Amniotic stem cell (primary cell): Measurements from ENCODE around the gene ACTMAP.

Source experiments
- DNase-seq: peaks from one replicate; lab custom pipeline; 2025; lab: John Stamatoyannopoulos, UW

Gene ACTMAP

DNA sequence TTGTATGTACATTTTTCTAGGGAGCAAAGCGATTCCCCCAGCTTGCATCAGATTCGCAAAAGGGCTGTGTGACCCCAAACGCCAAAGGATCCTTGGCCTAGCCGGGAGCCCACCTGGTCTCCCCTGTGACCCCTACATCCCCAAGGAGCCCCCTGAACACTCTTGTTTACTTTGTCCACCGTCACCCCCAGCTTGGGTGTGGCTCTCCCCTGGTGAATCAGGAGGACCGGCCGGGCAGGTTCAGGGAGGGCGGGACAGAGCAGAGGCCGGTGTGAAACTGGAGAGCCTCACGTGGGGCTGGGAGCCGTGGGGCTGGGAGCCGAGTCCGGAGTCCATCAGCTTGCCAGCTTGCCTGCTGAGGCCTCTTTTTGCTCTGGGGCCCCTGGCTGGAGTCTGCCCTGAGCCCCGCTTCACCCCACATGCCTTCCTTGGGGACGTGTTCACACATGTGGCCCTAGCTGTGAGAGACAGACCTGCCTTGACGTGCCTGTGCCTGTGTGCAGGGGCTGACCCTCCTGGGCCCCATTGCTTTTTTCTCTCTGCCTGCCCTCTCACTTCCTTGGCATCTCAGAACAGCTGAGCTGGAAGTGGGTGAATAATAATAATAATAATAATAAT is 31.4 kb downstream of the ACTMAP start:
- peak; percentile 10 for DNase-seq

DNA sequence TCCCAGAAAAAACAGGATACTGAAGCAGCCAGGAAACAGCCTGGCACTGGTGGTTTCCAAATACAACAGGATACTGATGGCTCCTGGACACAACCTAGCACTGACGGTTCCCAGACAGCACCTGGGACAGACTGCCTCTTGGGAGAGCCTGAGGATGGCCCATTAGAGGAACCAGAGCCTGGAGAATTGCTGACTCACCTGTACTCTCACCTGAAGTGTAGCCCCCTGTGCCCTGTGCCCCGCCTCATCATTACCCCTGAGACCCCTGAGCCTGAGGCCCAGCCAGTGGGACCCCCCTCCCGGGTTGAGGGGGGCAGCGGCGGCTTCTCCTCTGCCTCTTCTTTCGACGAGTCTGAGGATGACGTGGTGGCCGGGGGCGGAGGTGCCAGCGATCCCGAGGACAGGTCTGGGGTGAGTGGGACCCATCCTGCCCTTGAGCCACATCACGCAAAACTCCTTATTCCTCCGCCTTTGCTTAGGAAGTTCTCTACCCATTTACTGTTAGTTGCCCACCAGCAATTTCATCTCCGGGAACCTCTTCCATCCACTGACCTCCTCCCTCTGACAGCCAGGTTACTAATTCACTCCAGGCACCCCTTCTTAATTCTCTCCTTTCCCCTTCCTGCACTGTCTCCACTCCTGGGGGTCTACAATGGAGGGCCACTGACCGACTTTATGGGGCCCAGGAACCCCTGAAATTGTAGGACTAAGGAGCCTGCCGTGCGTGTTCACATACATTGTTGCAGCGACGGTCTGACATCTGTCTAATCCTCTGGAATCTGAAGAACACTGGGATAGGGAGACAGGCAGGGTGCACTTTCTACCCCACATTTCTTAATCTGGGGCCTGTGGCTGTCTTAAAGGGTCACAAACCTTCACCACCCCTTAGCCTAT is 32.1 kb downstream of the ACTMAP start:
- DNase-seq, result no peak

DNA sequence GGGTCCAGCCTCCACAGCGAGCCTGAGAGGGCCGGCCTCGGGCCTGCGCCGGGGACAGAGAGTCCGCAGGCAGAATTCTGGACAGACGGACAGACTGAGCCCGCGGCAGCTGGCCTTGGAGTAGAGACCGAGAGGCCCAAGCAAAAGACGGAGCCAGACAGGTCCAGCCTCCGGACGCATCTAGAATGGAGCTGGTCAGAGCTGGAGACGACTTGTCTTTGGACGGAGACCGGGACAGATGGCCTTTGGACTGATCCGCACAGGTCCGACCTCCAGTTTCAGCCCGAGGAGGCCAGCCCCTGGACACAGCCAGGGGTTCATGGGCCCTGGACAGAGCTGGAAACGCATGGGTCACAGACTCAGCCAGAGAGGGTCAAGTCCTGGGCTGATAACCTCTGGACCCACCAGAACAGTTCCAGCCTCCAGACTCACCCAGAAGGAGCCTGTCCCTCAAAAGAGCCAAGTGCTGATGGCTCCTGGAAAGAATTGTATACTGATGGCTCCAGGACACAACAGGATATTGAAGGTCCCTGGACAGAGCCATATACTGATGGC is 32.9 kb downstream of the ACTMAP start:
- DNase-seq, result no peak

DNA sequence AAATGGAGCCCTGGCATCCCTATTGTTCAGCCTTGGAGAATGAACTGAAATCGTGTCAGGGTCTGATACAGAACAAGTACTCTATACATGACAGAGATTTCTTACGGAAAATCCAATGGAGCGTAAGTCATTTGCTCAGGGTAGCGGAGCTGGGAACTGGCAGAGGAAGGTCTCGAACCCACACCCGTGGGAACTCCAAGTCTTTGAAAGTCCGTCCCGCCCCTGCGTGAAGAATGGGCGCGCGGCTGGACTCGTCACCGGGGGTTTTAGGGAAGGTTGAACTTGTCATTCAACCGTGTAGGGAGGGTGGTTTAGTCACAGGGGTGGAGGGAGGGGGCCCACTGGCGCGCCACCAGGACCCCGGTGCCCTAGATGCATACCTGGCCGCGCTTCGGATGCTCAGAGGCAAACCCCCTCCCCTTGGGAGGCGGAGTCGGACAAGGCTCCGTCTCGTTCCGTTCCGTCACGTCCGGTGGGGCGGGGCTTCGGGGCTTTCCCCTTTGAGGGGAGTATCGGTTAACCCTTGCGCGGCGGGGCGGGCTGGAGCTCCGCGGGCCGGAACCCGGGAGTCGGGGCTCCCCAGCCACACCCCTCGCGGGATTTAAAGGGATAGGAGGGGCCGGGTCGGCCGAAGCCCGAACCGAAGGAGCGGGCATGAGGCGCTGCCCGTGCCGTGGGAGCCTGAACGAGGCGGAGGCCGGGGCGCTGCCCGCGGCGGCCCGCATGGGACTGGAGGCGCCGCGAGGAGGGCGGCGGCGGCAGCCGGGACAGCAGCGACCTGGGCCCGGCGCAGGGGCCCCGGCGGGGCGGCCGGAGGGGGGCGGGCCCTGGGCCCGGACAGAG is 33.6 kb downstream of the ACTMAP start, which contains the start of the genes COQ8B and ITPKC:
Gene COQ8B (minus strand): TSS at position 405 of the 843 bp plus-strand sequence. CDS start 2,254 bp downstream, outside the sequence.
Gene ITPKC (plus strand): TSS at position 631 of the 843 bp plus-strand sequence. CDS start 24 bp downstream, at position 655.
- DNase-seq, result peak; percentile 94

DNA sequence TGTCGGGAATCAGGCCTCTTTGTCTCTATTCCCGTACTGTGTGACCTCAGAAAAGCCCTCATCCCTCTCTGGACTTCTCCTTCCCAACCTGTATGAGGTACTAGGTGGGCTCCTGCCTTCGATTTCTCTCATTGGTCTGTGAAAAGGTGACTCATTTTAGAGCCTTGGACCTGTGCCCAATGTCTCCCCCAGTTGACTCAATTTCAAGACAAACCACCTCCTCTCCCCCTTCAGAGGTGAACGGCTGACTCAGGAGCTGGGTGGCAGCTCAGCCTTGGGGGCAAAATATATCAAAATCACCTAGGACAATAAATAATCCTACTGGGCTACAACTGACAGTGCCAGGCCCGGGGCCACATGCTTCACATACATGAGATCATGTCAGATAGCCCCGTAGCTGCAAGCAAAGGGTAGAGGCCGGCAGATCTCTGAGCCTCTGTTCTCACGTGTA is 34.2 kb downstream of the ACTMAP start:
- DNase-seq, result peak; percentile 89

DNA sequence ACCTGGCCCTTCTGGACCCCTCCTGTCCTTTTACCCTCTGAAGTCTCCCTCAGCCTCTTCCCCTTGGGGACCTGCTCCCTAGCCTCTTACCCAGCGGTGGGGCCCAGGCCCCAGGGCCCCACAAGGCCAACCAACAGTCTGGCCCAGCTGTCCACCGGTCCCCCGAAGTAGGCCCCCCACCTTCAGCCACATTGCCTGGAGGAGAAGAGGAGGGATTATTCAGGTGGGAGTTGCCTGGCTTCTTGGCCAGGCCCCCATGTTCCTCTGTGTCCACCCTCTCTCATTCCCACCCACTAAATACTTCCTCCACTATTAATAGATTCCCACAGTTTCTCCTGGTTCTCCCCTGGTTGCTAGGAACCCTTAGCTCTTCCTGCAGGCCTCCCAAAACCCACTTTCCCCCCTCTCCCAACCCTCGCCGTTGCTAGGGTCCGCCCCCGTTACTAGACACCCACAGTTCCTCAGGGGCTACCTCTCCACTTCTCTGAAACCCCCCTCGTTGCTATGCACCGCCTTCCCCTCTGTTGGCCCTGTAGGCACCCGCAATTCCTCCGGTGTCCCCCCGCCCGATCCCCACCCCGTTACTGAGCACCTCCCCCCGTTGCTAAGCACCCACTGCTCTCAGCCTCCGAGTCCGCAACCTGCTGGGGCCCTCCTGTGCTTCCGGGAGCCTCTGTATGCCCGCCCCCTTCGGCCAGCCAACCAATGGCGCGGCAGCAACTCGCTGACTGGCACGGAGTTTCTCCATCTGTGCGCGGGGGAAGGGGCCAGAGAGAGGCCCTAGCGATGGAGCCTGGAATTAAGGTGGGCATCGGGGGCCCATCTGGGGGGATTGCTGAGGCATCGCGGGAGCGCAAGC is 35.6 kb downstream of the ACTMAP start:
- DNase-seq, result peak; percentile 89

DNA sequence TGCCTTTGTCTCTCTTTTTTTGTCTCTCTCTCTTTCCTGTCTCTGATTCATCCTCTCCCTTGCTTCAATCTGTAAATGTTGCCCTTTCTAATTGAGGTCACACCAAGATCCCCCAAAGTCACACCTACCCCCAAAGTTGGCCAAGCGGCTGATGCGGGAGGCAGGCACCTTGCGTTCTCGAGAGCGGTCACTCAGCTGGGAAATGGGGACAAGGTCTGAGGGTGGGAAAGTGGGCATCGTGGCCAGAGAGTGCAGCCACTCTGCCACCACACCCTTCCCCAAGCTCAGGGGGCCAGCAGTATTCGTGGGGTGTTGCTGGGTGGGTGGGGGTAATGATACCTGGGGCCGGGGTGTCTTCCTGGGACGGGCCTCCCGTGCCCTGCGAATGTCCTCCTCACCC is 36.3 kb downstream of the ACTMAP start:
- DNase-seq, result no peak

DNA sequence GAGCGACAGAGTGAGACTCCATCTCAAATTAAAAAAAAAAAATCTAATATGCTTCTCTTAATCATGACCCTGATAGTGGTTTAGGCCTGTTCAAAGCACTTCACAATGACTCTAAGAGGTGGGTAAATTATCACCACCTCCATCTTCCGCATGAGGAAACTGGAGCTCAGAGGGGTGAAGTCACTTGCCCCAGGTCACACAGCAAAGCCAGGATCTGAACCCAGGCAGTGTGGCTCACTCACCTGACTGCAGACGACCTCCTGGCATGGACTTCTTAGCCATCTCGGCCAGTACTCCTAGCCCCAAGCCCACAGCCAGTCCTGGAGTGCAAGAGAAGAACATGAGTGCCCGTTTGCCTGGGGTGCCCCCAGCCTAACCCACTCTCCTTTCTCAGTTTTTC is 40.5 kb downstream of the ACTMAP start:
- DNase-seq, result no peak

DNA sequence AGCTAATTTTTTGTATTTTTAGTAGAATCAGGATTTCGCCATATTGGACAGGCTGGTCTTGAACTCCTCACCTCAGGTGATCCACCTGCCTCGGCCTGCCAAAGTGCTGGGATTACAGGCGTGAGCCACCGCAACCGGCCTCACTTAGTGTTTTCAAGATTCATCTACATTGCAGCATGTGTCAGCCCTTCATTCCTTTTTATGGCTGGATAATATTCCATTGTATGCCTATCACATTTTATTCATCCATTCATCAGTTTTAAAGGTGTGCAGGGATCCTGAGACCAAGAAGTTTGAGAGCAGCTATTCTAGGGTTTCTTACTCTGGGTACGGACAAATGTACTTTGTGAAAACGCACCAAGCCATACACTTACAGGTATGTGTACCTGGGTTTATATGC is 42.7 kb downstream of the ACTMAP start:
- no peak for DNase-seq

DNA sequence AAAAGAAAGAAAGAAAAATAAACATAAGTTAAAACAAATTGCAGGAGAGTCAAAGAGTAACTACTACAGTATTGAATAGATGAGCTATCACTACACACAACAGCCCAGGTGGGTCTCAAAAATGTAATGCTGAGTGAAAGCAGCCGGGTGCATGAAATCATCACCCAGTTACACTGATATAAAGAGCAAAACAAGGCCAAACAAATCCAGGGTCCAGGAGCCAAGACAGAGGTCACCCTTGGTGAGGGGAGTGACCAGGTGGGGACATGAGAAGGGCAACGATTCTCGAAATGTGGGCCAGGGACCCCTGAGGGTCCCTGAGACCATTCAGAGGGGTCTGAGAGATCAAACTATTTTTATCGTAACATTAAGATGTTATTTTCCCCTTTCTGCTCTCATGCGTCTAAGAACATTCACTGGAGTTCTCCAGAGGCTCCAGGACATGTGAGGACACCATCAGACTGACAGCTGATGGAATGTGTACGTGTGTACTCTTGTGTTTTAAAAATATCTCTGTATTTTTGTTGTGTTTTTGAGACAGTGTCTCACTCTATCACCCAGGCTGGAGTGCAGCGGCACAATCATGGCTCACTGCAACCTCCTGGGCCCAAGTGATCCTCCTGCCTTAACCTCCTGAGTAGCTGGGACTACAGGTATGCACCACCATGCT is 44.2 kb downstream of the ACTMAP start:
- no peak for DNase-seq

DNA sequence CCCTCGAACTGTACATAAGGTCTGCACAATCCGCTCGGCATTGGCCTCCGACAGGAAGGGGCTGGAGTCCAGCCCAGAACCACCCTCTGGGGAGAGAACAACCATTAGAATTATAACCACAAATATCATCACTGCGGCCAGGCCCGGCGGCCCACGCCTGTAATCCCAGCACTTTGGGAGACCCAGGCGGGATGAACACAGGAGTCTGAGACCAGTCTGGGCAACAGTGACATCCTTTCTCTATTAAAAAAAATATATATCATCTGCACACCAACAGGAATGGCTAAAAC is 45.0 kb downstream of the ACTMAP start:
- DNase-seq, result no peak

DNA sequence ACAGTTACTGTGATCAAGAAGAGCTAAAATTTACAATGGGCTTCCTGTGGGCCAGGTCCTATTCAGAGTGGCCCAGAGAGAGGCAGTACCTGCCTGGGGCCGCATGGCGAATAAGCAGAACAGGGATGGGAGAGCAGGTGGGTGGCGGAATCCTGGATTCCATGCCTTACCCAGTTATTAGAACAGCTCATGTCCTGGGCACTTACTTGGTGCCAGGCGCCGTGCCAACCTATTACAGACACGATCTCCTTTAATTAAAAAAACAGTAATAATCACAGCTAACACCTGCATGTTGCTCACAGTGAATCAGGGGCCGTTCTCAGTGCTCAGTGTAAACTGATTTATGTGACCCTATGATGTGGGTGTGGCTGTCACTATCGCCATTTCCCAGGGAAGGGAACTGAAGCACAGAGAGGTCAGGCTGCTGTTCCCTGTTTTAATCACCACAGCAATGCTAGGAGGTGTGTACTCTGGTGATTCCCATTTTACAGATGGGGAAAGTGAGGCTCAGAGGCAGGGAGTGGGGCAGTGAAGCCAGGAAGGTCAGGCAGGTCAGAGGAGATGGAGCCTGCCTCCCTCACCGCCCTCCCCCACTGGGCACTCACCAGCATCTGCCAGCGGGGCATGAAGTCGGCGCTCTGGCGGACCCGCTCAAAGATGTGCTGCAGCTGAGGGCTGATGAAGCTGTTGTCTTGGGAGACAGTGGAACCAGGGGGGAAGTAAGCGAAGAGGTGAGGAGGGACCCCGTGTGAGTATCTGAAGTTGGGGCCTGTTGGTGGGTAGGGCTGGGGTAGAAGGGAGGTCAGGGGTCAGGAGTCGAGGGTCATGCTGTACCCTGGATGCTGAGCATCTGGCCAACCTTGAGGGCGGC is 45.6 kb downstream of the ACTMAP start:
- DNase-seq, result no peak

DNA sequence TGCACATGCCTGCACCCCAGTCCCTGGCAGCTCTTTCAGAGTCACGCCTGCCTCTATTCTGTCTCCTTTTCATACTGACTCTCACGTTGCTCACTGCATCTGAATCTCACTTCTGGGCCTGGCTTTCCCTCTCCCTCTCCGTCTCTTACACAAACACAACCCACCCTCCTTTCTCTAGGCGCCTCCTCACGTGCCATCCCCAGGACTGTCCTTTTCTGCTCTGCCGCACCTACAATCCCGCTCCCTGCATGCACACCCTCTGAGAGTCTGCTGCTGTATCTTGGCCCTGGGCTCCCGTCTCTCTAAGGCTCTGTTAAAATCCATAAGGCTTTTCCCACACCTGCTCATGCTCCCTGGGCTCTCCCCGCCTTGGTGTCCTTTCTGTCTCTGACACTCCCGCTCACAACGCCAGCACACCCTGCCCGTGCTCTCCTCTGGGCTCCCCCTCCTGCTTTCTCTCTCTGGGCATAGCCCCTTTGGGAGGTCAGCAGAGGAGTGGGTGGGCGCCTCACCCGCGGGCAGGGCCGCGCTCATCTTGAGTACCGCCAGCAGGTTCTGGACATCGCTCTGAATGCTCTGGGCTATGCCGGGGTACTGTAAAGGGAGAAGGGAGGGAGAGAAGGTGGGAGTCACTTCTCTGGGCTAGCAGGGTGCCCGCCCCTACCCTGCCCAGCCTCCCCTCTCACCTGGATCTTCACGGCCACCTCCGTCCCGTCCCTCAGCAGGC is 47.1 kb downstream of the ACTMAP start:
- DNase-seq, result no peak

DNA sequence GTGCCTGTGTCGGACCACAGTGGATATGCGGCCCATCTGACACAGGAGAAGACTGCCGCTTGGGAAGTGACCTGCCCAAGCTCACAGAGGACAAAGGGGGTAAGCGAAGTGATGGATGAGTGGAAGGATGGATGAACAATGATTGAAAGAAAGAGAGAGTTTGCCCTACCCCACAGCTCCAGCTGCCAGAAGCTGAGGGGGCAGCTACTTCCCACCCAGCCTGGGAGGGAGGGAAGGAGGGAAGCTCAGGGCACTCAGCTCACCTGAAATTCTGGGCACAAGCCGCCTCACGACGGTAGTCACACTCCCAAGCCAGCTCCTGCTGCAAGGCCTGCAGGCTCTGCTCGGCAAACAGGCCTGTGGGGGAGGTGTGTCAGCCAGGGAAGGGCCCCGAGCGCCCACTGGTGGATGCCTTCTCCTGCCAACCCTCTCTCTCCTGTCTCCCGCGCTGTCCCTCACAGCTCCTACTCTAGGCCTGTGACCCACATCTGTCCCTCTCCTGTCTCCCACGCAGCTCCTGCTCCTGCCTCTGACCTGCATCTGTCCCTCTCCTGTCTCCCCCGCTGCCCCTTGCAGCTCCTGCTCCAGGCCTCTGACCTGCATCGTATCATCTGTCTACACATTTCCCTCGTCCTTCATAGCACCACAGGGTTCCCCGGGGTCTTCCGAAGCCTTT is 47.8 kb downstream of the ACTMAP start:
- no peak for DNase-seq

DNA sequence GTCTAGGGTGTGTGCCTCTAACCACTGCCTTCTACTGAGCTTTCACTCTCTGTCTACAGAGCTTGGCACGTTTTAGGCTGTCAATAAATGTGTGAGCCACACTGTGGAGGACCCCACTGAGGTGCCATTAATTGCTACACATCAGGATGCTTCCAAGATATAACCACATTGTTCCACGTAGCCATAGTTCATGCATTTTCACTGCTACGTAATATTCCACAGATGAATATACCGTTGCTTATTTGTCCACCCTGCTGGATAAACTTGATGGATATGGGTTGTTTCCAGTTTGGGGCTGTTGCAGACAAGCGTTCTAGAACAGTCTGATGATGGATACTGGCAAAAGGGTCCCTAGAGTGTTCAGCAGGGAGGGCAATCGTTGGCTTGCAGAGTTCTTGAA is 48.5 kb downstream of the ACTMAP start:
- DNase-seq, result no peak

DNA sequence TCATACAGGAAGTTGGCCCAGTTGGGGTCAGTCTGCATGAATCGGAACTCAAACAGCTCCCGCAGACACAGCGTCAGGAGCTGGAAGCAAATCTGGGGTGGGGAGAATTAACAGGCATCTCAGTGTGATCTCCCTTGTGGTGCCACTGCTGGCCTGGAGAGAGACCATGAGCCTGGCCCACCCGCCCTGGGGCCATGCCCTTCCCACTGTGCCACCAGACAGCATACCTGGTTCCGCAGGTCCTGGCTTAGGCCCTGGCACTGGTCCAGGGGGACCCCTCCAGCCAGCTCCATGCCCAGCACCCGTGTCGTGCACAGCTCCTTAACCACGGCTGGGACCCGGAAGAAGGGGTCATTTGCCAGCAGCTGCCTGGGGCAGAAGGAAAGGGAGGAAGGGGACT is 50.2 kb downstream of the ACTMAP start:
- no peak for DNase-seq

DNA sequence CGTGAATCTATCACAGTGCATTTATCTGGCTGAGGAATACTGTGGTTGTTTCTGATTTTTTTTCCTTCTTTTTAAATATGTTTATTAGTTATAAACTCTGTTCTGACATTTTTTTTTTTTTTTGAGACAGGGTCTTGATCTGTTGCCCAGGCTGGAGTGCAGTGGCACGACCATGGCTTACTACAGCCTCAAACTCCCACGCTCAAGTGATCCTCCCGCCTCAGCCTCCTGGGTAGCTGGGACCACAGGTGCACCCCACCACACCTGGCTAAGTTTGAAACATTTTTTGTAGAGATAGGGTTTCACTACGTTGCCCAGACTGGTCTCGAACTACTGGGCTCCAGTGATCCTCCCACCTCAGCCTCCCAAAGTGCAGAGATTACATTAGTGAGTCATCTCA is 53.3 kb downstream of the ACTMAP start:
- DNase-seq, result no peak

DNA sequence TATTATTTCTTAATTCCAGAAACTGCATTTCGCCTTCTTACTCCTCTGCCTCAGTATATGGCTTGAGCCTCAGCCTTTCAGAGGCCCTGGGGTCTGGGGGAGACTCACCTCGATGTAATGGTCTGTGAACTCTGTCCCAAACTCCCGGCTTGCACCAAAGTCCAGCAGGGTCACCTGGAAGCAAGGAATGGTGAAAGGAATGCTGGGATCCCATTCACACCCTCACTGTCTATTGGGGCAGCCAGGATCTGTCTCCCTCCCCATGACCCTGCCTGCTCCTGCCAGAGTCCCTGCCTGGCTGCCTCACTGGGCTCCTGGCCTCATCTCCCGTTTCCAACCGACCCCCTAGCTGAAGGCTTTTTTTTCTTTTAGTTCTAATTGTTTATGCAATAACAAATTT is 54.4 kb downstream of the ACTMAP start:
- DNase-seq, result no peak
